Measurements from ENCODE around the gene RRBP1. TPM values are rescaled to one million over a fixed set of nuclear protein-coding genes. Genes with fewer than 3 reads are reported as not detected.

RRBP1 gene
- total RNA-seq, 6 donors from 2014 or later = 143 to 256 (median 172) TPM

- TF ChIP-seq CTCF (IDR thresholded peaks at IDR 0.05) = no peak
- TF ChIP-seq POLR2A (IDR thresholded peaks at IDR 0.05) = no peak
- no peak for TF ChIP-seq EP300 (IDR thresholded peaks at IDR 0.05)
- TF ChIP-seq POLR2AphosphoS5 (IDR thresholded peaks at IDR 0.05) = no peak
- Histone ChIP-seq H3K4me3 (no peak overlapping the region), H3K36me3 (peaks cover 32 to 100% (median 95%) of the 10 kb centered on the region in 4 donors), H3K4me1 (no peaks in the 10 kb centered on the region), H3K9me3 (no peaks in the 10 kb centered on the region), H3K27me3 (no peaks in the 10 kb centered on the region), H3K27ac (no peak overlapping the region)
- 89 to 91% methylated on average over 11 of the region's 11 CpGs for WGBS, 2 donors
- DNase-seq = peak in 1 of 2 donors; percentile 10
- no peak for ATAC-seq (ENCODE audit: low FRiP score in 2 of 2)
Measured at GRCh38 chr20:17622086-17622850, 59.8 kb downstream of the RRBP1 start.

- no peaks in the 10 kb centered on the region for H3K9me3 ChIP-seq
- no peak overlapping the region for H3K27ac ChIP-seq
- DNase-seq (peak in 1 of 2 donors; percentile 15), ATAC-seq (ENCODE audit: low FRiP score in 2 of 2) (no peak)
- TF ChIP-seq EP300 (IDR thresholded peaks at IDR 0.05) (no peak), POLR2A (IDR thresholded peaks at IDR 0.05) (no peak), POLR2AphosphoS5 (IDR thresholded peaks at IDR 0.05) (no peak), CTCF (IDR thresholded peaks at IDR 0.05) (no peak)
- no peaks in the 10 kb centered on the region for H3K4me1 ChIP-seq
- WGBS, 2 donors = 90% methylated on average over 13 to 24 of the region's 24 CpGs
- H3K36me3 ChIP-seq = peaks cover 27 to 100% (median 95%) of the 10 kb centered on the region in 4 donors
- no peak overlapping the region for H3K4me3 ChIP-seq
- no peaks in the 10 kb centered on the region for H3K27me3 ChIP-seq
Measured at GRCh38 chr20:17621229-17621968, 60.6 kb downstream of the RRBP1 start.

- no peak overlapping the region for H3K4me3 ChIP-seq
- H3K27me3 ChIP-seq = no peaks in the 10 kb centered on the region
- 90 to 91% methylated on average over 25 to 33 of the region's 33 CpGs for WGBS, 2 donors
- H3K27ac ChIP-seq = no peak overlapping the region
- H3K36me3 ChIP-seq = peaks cover 27 to 100% (median 95%) of the 10 kb centered on the region in 4 donors
- peaks cover 0 to 3% (median under 1%) of the 10 kb centered on the region in 4 donors for H3K4me1 ChIP-seq
- no peak for ATAC-seq (ENCODE audit: low FRiP score in 2 of 2)
- TF ChIP-seq CTCF (IDR thresholded peaks at IDR 0.05) = no peak
- TF ChIP-seq POLR2AphosphoS5 (IDR thresholded peaks at IDR 0.05) = no peak
- no peak for TF ChIP-seq EP300 (IDR thresholded peaks at IDR 0.05)
- TF ChIP-seq POLR2A (IDR thresholded peaks at IDR 0.05) = no peak
- H3K9me3 ChIP-seq = no peaks in the 10 kb centered on the region
- peak; percentile 20 to 69 for DNase-seq
Measured at GRCh38 chr20:17620371-17621228, 61.4 kb downstream of the RRBP1 start.

- TF ChIP-seq CTCF (IDR thresholded peaks at IDR 0.05) (no peak), POLR2AphosphoS5 (IDR thresholded peaks at IDR 0.05) (no peak), EP300 (IDR thresholded peaks at IDR 0.05) (no peak), POLR2A (IDR thresholded peaks at IDR 0.05) (no peak)
- 91 to 95% methylated on average over 14 to 29 of the region's 29 CpGs for WGBS, 2 donors
- no peaks in the 10 kb centered on the region for H3K27me3 ChIP-seq
- peak; percentile 16 to 79 for DNase-seq
- H3K36me3 ChIP-seq = peaks cover 21 to 100% (median 93%) of the 10 kb centered on the region in 4 donors
- H3K4me1 ChIP-seq = peaks cover 3 to 13% (median 9%) of the 10 kb centered on the region in 4 donors
- H3K4me3 ChIP-seq = no peak overlapping the region
- ATAC-seq (ENCODE audit: low FRiP score in 2 of 2) = no peak
- no peaks in the 10 kb centered on the region for H3K9me3 ChIP-seq
- H3K27ac ChIP-seq = no peak overlapping the region
Measured at GRCh38 chr20:17619351-17620093, 62.5 kb downstream of the RRBP1 start.
